GM12873 (cell line): ENCODE results near the gene AHNAK.

Source experiments
- TF ChIP-seq, protein P1 (sequence below): IDR thresholded peaks from 2 replicates; pipeline ENCODE4 v1.5.1; 2012; ENCODE audit warnings: low read depth, mild to moderate bottlenecking, moderate library complexity, low read length, control low read depth; ENCODE audit not compliant: insufficient read depth; ENCODE audit errors: missing control alignments

Gene AHNAK

DNA sequence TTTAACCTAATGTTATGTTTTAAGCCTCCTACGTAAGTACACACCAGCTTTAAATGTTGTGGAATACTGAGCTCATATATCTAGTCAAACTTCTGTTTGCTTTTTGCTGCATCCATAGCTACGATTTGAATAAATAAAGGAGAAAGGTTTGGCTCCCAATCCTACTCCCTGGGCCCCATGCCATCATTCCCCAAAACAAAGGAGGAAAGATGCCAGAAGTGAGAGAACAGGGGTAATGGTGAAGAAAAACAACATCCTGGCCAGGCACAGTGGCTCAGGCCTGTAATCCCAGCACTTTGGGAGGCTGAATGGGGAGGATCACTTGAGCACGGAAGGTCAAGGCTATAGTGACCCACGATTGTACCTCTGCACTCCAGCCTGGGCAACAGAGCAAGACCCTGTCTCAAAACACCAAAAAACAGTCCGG is 101.3 kb downstream of the AHNAK start:
- TF ChIP-seq, protein P1, sequence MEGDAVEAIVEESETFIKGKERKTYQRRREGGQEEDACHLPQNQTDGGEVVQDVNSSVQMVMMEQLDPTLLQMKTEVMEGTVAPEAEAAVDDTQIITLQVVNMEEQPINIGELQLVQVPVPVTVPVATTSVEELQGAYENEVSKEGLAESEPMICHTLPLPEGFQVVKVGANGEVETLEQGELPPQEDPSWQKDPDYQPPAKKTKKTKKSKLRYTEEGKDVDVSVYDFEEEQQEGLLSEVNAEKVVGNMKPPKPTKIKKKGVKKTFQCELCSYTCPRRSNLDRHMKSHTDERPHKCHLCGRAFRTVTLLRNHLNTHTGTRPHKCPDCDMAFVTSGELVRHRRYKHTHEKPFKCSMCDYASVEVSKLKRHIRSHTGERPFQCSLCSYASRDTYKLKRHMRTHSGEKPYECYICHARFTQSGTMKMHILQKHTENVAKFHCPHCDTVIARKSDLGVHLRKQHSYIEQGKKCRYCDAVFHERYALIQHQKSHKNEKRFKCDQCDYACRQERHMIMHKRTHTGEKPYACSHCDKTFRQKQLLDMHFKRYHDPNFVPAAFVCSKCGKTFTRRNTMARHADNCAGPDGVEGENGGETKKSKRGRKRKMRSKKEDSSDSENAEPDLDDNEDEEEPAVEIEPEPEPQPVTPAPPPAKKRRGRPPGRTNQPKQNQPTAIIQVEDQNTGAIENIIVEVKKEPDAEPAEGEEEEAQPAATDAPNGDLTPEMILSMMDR = no peak

DNA sequence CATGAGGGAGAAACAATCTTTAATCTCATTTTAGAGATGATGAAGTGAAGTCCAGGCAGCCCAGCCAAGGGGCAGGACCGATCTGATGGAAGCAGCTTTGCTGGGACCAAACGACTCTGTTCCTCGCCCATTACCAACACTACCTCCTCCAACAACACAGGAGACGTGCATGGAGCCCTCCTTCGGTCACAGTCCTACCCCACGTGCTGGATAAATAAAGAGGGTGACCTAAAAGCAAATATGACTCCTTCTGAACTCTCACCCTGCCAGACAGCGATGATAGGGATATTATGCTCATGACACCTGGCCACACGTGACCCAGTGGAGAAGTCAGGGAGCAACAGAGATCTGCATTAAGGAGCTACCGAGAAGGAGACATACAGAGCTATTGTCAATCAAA is 101.8 kb downstream of the AHNAK start:
- TF ChIP-seq, protein P1 = no peak

DNA sequence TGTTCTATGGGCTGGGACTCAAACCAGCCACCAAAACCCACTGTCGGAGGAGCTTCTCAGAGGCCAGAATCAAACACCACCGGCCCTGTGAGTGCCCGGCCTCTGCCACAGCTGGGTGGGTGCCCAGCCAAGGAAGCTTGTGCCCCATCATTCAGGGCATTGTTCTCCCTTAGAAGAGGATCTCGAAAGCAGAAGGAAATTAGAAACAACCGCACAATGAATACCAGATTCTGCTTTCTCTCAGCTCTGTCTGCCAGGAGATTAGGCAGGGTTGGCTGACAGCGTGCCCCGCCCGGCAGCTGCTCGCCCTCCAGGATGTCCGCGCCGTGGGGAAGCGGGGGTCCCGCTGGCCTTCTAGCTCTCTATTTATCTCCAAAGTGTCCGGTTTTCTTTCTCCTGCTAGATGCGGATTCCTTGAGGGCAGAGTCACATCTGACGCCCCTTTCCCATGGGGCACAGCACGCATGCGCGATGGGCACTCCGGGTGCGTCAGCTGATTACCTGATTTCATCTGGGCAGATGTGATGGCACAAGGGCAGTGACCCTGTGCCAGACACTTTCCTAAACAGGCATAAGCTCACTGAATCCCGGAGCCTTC is 102.3 kb downstream of the AHNAK start:
- TF ChIP-seq, protein P1 = no peak

DNA sequence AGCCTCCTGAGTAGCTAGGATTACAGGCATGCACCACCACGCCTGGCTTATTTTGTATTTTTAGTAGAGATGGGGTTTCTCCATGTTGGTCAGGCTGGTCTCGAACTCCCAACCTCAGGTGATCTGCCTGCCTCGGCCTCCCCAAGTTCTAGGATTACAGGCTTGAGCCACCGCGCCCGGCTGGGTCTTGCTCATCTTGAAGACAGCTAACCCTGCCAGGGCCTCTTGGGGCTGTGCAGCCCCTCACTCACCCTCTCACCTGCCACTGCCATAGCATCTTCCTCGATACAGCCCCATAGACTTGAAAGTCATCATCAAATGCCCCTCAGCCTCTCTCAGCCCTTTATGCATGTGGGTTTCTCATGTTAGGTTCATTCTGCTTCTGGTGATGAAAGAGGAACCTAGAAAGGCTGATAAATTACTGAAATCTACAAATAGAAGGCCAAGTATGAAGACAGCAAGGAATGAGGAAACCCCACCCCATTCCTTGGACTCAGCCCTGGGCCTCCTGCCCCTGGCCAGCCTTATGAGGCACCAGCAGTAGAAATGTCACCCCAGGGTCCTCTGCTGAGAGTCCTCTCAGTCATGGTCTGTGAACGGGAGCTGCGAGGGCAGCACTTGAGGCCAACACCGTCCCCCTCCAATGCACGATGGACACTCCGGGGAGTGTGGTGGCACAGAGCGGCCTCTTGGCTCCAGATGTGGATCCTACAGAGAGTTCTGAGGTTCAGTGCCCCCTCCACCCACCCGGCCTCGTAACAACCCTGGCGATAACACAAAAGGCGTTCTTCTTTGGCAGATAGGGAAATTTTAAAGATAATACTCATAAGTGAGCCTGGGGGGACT is 103.0 kb downstream of the AHNAK start:
- TF ChIP-seq, protein P1 = no peak

DNA sequence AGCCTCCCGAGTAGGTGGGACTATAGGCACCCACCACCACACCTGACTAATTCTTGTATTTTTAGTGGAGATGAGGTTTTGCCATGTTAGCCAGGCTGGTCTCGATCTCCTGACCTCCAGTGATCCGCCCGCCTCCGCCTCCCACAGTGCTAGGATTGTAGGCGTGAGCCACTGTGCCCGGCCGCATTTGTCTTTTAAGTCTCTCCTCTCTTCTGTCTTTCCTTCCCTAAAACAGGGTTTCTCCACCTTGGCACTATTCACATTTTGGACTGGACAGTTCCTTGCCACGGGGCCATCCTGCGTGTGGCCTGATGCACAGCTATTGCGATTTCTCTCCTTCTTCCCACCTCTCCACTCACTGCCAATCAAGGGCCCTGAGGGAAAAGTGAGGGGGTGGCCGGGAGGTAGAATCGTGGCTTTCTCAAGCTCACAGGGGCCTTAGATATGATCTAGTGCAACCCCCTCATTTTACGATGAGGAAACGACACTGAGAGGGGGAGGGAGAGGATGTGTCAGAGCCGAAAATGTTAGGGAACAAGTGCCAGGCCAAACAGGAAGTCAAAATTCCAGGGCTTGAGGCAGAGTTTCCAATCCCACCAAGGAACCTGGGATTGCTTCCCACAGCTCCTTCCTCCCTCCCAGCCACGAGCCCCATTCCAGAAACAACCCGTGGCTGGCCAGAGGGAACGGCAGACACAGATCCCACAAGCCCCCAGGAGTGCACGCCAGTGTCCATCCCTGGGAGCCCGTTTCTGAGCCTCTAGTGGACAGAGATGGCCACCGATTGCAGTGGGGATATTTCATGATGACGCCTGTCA is 106.6 kb downstream of the AHNAK start:
- TF ChIP-seq, protein P1 = no peak

DNA sequence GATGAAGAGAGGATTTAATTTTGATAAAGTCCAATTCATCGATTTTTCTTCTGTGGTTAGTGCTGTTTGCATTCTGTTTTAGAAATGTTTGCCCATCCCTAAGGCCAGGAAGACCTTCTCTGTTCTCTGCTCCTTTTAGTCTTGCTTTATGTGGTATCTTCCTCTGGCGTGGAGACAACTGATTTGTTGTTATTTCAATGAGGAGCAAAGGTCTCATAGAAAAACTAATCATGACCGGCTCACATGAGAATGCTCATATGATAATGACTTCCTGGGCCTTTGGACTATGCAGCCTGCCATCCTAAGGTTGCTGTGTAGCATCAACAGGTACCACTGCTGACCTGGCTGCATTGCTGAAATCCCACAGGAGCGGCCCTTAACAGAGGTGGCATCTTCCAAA is 108.0 kb downstream of the AHNAK start:
- TF ChIP-seq, protein P1 = no peak

DNA sequence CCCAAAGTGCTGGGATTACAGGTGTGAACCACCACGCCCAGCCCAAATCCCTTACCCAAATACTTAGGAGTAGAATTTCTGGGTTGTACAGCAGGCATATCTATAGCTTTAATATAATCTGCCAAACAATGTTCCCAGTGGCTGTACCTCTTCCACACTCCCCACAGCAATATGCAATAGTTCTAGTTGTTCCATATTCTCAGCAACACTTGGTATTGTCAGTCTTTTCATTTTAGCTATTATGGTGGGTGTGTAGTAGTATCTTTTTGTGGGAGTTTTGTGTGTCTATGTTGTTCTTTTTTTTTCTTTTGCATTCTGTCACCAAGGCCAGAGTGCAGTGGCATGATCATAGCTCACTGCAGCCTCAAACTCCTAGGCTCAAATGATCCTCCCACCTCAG is 109.0 kb downstream of the AHNAK start:
- TF ChIP-seq, protein P1 = no peak
